GM19438 (cell line): ENCODE results near the gene ZCCHC9.

Experiments
- ATAC-seq: cut with Tn5 transposase; IDR thresholded peaks from one replicate; pipeline ENCODE4 v1.9.1; 2021; ENCODE audit warnings: low read depth; ENCODE audit not compliant: unreplicated experiment

The ZCCHC9 gene

DNA sequence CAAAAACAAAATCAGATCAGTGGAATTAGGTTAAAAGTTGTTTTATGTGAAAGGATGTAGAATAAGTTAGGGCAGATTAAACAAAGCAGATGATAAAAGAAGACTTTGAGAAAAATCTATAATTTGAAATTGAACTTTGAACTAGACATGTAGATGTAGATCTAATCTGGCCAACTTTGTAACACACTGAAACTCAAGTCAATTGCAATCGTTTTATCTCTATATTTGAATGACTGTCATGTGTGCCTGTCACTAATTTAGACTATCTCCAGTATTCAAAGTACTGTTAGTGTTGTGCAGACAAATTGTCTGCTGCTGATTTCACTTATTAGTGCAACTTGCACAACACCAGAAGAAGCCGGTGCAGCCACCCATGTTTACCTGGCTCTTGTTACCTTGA, 52.7 kb downstream of the ZCCHC9 start:
- ATAC-seq, result no peak

DNA sequence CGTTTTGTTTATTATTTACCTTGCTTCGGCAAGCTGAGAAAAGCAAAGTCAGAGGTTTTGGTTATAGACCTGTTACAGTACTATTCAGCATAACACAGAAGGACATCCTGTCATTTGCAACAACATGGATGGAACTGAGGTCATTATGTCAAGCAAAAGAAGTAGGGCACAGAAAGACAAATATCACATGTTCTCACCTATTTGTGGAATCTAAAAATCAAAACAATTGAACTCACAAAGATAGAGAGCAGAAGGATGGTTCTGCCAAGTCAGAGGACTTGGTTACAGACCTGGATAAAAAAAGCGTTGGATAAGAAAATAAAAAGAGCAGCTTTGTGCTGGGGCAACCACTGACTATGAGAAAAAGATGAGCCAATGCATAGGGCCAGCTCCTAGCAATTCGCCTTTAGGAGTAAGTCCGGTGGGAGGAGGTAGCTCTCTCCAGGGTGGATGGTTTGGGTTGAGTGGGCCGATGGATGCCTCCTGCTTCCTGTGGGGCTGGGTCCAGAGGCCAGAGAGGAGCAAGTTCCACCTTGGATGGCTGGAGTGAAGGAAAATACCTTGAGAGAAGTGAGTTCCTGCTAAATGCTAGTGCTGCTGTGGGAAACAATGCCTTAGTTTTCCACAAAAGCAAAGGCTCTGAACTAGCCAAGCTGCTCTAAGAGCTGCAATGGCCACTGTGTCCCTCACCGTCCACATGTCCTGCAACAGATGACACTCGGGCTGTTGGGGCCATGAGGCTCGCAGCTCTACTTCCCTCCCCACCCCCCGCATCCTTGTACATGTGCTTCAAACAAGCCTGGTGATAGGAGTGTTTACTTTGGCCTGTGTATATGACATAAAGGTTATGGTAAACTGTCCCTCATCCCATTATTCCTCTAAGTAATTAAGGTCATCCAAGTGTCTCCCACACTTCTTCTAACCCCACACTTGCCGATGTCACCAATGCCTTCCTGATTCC, 54.2 kb downstream of the ZCCHC9 start:
- ATAC-seq, result no peak

GRCh38 chr5:81359108-81359507, 57.7 kb downstream of the ZCCHC9 start:
- ATAC-seq, result no peak

- no peak for ATAC-seq
Measured at GRCh38 chr5:81359881-81360280, 58.5 kb downstream of the ZCCHC9 start.

DNA sequence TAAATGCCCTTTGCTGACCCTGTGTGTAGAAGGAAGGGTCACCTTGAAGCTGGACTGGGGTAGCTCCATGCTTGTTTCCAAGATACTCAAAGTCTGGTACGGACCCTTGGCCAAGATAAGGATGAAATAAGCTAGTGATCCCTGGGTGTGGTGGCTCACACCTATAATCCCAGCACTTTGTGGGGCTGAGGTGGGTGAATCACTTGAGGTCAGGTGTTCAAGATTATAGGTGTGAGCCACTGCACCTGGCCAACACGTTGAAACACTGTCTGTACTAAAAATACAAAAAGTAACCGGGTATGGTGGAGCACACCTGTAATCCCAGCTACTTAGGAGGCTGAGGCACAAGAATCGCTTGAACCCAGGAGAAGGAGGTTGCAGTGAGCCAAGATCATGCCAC, 59.3 kb downstream of the ZCCHC9 start:
- ATAC-seq, result no peak

DNA sequence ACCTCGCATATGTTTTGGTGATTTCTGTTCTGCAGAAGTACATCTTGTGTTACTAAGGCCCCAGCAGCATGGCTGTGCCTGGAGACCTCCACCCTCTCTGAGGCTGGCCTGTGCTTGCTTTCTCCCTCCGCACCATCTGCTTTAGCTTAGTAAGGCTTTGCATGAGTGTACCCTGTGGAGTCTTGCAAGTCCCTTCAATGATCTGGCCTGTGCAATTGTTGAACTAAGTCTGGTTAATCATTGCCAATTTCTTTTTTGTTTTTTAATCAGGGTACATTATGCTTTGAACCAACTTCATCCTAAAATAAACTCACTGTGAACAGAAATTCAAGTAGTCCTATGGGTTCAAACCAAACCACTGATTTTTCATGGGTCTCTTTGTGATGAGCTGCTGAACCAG, 60.2 kb downstream of the ZCCHC9 start:
- ATAC-seq, result no peak
